Suppressor macrophage treated with lipopolysaccharide for 4 hours (primary cell): ENCODE data around the gene NR1H2.
A peak's percentile ranks its signal among the peaks of the same experiment; 100 is the strongest.
"Not testable (repeated sequence)": the region's sequence is repeated elsewhere in the genome, so short reads cannot be mapped to it uniquely, and the experiment has no call there.

ENCODE experiments used
- DNase-seq: peaks from one replicate; pipeline ENCODE4 v3.0.0-alpha.2; 2020

Gene NR1H2

DNA sequence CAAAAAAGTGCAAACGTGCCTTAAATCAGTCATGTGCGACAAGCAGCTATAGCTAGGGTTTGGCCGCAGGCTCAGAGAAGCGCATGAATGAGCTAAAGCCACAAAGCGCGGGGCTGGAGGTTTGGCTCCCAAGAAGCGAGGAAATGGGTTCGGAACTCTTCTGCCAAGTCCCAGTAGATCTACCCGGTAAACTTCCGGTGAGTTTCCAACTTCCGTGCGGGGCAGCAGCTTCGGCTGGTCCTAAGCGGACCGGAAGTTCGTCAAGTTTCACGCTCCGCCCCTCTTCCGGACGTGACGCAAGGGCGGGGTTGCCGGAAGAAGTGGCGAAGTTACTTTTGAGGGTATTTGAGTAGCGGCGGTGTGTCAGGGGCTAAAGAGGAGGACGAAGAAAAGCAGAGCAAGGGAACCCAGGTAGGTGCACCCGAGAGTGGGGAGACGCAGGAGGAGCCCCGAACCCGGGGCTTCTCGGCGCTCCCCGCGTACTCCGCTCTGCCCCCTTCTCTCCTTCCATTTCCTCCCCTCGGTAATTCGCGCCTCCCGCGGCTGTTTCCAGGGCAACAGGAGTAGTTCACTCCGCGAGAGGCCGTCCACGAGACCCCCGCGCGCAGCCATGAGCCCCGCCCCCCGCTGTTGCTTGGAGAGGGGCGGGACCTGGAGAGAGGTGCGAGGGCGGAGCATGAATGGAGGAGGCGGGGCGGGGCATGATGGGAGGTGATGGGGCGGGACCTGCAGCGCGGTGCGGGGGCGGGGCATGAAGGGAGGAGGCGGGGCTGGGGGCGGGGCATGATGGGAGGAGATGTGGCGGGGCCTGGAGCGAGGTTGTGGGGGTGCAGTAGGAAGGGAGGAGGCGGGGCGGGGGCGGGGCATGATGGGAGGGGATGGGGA is at the start of gene NR1H2:
Gene NR1H2 (plus strand): TSS at position 292 of the 885 bp plus-strand sequence. CDS start 1,149 bp downstream, outside the sequence.
- DNase-seq, result peak; percentile 99

DNA sequence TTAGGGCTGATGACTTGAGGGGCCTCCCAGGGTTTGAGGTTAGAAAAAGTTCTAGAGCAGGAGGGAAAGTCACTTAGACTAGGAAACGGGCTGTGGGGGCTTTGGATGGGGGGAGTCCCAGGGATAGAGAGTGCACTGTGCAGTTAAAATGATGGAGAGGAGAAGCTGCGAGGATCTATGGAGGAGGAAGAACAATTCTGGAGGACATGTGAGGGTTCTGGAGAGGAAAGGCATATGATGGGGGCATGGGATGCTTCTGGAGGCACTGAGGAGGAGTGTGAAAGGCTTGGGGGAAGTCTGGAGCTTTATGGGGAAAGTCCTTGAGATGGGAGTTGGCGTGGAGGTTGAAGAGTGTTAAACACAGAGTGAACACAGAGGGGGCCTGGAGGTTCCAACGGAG is 49.2 kb upstream of the NR1H2 start:
- DNase-seq, result no peak

DNA sequence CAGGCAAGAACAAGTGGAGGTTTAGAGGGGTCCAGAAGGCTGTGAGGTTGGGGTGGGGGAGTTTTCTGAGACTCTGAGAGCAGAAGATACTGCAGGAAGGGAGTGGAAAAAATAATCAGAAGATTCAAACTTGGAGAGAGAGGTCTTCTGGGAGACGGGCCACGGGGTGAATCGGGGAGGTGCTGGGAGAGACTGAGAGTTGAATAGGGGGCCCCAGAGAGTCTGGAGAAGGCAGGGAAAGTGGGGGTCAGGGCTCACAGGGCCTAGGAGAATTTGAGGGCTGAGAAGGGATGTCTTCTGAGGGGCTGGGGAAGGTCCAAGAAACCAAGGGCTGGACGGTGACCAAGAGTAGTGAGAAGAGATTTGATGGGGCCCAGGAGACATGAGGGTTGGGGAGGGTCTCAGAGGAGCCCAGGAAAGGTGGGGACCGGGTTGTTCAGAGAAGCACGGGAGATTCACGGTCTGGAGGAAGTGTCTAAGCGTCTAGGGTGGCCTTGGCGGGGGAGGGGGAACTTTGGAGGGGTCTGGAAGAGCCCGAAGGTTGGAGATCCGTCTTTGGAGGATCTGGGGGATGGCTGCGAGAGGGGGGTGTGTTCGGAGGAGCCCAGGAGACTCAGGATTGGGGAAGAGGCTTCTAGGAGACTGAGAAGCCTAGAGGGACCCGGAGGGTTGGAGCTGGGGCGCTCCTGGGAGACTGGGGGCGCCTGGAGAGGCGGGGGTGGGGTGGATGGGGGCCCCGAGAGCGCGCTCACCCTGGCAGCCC is 48.6 kb upstream of the NR1H2 start:
- DNase-seq, result no peak

DNA sequence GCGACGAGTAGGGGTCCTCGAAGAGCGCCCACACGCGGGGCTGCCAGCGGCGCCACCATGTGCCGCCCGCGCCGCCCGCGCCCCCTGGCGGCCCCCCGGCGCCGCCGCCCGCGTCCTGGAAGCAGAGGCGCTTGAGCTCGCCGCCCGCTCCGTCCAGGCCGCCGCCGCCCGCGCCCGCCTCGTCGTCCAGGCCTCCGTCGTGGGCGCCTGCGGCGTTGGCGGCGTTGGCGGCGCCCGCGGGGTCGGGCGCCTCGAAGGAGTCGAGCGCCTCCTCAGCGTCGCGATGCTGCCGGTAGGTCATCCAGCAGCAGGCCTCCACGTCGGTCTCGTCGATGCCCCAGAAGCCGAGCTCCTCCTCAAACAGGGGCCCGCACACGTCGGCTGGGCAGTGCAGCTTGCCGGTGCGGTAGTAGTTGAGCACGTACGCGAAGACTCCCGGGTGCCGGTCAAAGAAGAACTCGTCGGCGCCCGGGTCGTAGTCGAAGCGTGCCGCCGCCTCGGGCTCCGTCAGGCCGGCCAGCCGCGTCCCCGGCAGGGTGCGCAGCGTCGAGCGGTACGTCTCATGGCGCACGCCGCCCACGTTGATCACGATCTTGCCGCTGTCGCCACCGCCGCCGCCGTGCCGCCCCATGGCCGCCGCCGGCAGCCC is 47.9 kb upstream of the NR1H2 start:
- peak; percentile 76 for DNase-seq

DNA sequence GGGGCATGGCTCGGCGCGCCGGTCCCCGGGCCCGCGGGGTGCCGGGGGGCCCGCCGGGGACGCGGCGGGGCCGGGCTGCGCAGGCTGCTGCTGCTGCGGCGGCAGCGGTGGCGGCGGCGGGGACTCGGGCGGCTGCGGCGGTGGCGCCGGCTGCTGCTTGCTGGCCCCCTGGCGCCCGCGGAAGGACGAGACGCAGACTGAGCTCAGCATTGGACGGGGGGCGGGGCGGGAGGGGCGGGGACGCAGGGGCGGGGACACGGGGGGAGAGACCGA is 47.4 kb upstream of the NR1H2 start:
- no peak for DNase-seq

DNA sequence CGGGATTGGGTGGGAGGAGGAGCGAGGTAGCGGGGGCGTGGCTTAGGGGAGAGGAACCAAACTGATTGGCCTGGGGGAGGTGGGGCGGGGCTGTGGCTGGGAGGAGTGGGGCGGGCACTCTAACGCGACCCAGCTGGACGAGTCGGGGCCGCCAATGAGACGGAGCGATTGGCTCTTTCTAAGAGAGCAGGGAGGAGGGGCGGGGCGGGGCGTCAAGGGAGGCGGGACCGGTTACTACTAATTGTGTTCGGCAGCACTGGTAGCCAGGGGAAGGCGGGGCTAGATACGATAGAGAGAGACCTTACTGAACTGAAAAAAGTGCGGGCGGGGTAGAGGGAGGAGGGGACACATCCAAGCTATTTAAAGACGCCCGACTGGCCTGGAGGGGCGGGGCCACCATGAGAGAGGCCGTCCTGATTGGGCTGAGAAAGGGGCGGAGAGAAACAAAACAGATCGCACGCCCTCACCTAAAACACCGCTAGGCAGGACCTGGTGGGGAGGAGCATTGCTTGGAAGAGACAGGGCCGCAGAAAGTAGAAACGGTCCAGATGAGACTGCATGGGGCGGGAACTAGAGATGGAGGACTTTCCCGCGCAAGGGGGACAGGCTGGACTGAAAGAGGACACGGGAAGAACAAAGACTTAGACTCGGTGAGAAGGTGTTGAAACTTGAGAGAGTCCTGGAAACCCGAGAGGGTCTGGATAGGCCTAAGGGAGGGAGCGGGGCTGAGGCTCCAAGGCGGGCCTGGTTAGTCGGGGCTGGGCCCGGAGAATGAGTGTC is 46.9 kb upstream of the NR1H2 start, which contains the start of gene KCNC3:
Gene KCNC3 (minus strand): TSS at position 232 of the 780 bp plus-strand sequence. CDS start 295 bp downstream, outside the sequence.
- peak; percentile 100 for DNase-seq

DNA sequence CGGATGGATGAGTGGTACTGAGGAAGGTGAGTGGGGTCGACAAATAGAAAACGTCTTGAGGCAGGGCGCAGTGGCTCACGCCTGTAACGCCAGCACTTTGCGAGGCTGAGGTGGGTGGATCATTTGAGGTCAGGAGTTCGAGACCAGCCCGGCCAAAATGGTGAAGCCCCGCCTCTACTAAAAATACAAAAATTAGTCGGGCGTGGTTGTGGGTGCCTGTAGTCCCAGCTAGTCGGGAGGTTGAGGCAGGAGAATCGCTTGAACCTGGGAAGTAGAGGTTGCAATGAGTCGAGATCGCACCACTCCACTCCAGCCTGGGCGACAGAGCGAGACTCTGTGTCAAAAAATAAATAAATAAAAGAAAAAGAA is 46.3 kb upstream of the NR1H2 start:
- not testable (repeated sequence) for DNase-seq

DNA sequence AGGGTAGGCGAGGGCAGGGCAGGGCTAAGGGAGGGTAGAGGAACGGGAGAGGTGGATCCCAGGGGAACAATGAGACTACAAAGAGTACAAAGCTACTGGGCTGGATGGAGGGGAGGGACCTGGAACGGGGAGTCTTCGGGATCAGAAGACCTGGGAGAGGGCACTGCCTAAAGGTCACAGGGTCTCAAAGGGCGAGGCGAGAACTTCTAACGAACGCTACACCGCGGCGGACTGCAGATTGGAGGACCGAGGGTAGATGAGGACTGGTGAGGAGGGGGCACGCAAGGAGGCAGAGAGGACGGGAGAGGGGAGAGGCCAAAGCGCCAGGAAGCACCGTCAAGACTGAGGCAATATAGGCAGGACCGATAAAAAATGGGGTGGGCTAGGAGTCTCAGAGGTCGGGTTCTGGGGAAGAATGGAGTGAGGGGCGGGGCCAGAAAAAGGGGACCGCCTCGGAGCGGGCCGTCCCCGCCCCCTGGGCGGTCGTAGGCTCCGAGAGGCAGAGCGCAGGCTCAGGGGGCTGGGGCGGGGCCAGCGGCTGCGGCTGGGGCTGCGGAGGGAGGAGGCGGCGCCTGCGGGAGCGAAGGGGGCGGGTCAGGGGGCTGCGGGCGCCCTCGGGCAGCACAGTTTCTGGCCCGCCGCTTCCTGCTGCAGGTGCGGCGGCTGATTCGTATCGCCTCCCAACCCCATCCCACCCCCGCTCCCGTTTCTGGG is 45.7 kb upstream of the NR1H2 start:
- peak; percentile 87 for DNase-seq

DNA sequence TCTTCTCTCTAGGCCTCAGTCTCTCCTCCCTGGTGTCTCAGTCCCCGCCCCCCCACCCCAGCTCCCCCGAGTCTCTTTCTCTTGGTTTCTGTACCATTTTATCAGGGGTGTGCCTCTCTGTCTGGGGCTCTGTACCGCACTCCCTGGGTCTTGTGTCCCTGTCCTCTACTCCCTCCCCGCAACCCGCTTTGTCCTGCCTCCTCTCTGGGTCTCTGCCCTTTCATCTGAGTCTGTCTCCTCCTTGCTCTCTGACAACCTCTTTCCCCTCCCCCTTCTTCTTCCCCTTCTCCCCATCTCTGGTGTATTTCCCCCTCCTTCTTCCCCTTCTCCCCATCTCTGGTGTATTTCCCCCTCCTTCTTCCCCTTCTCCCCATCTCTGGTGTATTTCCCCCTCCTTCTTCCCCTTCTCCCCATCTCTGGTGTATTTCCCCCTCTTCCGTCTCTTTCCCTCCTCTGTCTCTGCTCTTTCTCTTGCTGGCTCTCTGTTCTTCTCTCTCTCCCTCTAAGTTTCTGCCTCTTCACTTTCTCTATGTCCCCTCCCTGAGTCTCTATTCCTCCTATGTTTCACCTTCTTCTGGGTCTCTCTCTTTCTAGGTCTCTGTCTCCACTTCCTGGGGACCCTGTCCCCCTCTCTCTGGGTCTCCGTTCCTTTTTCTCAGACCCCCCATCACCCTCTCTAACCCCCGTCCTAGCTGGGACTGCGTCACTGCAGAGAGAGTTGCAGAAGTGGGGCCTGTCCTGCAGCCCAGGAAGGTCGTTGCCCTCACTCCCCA is 44.9 kb upstream of the NR1H2 start:
- no peak for DNase-seq

DNA sequence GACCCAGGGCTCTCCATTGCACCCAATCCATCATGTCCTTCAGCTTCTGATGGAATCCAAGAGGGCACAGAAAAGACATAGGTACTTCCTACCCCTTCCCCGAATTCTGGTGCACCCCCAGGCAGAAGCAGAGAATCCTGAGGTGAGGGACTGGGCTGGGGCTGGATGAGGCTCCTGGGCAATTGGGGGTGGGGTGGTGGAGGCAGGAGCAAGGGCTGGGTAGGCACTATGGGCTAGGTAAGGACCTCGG is 44.3 kb upstream of the NR1H2 start:
- DNase-seq, result no peak

DNA sequence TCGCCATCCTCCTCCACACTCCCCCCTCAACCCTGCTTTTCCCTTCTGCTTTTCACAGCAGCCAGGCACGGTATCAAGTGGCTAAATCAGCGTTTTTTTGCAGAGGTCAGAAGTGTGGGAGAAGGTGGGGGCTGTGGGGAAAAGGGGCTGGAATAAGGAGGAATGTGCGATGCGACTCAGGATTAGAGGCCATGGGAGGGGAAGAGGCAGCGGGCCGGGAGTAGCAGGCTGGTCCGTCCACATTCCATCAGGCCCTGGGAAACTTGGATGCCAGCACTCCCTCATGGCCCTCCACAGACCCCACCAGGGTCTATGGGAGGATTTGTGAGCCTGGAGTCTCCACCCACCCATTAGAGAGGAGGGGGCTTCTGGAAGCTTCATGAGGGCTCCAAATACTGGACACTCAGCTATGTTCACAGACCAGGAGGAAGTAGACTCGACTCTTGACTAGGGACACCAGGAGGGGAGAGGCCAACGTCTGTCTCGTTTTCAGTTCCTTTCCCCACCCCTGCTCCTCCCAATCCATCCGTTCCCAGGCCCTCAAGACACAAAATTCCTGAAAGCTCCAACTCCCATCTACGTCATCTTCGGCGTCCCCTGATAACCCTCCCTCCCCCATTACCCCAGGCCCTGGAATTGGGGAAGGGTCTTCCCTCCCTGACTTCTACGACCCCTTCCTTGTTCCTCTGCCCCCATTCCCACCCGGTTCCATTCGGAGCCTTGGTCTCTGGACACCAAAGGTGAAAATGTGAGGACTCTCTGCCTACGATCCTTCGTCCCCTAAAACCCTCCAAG is 43.8 kb upstream of the NR1H2 start:
- DNase-seq, result peak; percentile 59

DNA sequence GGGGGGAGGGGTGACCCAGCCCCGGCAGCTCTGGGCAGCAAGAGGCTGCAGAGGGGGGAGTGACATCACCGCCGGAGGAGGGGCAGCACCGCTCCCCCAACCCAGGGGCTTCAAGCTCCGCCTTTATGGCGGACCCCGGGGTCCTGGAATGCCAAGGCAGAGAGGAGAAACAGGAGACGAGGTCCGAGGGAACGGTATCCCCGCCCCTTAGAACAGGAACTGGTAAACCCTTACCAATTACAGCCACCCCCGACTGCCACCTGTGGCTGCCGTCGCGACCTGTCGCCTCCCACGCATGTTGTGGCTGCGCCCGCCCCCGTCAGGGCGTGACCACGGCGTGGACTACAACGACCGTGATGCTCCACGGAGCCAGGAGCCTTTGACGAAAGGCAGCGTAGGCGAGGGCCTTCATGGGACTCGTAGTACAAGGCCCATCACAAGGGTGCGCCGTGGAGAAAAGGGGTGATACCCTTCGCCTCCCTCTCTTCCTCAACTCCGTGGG is 43.0 kb upstream of the NR1H2 start:
- peak; percentile 93 for DNase-seq

DNA sequence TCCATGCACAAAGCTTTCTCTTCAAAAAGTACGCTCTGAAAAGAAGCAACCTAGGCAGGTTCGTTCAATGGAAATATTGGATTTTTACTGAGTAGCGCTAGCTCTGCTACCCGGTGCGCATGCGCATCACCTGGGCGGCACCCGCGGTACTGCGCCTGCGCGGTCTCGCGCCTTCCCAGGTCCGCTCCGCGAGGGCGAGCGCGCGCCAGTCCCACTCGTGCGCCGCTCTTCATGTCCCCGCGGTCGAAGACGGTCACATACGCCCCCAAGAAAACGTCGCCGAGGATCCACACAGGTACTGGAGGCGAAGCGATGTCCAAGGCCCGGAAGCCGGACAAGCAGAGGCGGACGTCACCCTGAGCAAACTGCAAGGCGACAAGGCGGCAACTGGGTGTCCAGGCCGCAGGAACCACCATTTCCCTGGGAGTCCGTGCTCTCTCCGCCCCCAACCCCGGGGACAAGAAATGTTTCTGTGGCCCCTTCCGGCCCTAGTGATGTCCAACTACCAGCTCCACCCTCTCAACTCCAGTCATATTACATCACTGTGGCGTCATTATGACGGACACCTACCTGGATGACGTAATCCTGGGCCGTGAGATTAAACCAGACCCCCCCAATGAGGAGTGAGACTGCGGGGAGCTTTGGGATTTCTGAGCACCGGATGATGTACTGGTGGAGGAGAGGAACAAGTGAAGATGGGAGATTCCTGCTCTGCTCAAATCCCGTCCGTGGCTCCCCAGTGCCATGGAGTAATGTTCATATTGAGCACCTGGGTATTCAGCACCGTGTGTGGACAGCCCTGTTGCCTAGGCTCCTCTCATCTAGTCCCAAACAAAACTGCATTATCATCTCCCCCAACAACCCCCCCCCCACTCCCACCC is 42.3 kb upstream of the NR1H2 start:
- DNase-seq, result peak; percentile 91

DNA sequence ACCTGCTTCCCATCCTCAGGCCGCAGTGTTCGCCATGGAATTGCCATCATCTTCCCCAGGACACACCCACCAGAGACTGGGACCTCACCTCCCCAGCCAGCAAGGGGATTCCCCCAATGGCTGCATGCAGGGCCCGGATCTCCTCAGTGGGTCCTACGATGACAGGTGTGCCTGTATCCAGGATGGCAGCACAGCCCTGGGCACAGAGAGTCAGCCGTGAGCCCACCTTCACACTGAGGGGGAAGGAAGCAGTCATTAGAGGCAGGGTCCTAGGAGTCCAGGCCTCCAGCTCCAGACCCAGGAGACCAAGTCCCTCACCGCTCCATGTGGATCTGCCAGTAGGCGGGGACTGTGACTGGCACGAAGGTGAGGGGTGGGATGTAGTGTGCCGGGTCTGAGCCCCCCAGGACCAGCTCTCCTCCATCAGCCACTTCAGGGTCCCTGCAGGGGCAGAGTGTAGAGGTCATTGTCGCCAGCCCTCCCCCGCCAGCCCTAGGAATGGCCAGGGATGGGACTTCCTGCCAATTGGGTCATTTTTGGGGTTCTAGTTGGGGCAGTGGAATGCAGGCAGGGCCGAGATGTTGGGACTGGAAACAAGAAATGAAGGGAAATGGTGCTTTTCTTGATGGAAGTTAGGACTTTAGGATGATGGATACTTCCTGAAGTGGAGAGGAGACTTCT is 41.4 kb upstream of the NR1H2 start:
- no peak for DNase-seq

DNA sequence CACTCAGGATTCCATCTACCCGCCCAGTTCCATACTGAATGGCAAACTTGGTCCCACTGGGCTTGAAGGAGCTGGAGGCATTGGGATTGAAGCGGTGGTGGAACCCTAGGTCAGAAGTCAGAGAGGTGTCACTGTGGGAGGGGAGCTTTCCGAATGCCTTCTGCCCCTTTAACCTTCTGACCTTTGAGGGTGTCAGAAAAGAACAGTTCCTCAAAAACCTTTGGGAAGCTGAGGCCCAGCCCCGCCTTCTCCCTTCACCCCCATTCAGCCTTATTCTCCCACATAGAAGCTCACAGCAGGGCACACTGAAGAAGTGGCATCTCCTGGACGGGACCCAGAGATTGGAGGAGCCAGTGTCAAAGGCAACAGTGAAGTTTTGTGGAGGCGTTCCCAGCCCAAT is 39.2 kb upstream of the NR1H2 start:
- DNase-seq, result not testable (repeated sequence)

DNA sequence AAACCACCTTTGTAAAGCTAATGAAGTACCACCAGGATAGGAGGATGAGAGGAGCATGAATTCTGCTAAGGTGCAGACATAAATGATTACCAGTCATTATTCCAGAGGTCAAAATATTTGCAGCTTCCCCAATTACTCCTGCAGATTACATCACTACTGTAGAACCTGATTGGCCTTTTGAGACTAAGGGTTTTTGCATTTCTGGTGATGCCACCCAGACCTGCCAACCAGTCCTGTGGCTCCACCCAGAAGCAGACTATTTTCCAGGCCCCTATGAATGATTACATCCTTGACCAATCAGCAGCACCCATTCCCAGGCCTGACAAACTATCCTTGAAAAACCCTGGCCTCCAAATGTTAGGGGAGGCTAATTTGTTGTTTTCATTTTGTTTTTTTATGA is 35.9 kb upstream of the NR1H2 start:
- no peak for DNase-seq

DNA sequence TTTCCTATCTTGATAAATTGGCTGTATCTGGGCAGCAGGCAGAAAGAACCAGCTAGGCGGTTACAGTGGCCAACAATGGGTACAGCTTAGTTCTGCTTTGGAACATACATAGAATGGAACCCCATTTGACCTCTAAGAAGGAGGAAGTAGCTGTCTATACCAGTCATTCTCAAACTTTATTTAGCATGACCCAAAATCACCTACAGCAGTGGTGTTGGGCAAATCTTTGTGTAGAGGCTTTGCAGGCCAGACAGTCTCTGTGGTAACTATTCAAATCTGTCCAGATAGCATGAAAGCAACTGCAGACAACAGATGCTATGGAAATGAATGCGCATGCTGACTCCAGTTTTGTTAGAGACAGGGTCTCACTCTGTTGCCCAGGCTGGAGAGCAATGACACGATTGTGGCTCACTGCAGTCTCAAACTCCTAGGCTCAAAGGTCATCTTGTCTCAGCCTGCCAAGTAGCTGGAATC is 35.1 kb upstream of the NR1H2 start:
- peak; percentile 83 for DNase-seq

DNA sequence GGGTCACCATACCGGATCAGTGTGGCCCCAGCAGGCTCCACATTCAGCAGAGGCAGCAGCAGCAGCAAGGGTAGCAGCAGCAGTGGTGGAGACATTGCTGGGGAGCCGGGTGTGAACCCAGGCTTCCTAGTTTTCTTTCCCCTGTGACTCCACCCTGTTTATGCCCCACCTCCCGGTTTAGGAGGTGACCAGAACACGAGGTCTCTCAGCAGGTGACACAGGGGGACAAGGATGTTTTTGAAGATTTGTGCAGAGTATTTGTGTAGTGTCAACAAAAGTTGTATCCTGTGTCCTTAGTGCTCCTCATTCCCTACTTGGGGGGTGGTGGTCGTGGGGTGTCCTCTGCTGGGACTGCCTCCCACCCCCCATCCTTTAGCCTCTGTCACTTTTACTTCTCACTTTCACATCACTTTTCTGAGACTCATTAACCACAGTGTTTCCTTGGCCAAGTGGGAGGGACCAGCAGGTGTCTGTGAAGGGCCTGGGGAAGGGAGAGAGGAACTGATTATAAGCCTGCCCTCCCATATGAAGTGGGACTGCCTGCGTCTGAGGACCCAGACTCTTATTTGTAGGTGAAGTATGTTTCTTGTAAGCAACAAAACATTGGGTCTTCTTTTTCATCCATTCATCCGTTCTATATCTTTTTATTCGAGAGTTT is 31.5 kb upstream of the NR1H2 start:
- no peak for DNase-seq
